ENCODE measurements around the gene GNAL.

GNAL gene

GRCh38 chr18:11857177-11857887 lies 168.3 kb downstream of the GNAL start:
- peak; percentile 94 for DNase-seq

- DNase-seq = no peak
Measured at GRCh38 chr18:11859282-11859830, 170.3 kb downstream of the GNAL start.

DNA sequence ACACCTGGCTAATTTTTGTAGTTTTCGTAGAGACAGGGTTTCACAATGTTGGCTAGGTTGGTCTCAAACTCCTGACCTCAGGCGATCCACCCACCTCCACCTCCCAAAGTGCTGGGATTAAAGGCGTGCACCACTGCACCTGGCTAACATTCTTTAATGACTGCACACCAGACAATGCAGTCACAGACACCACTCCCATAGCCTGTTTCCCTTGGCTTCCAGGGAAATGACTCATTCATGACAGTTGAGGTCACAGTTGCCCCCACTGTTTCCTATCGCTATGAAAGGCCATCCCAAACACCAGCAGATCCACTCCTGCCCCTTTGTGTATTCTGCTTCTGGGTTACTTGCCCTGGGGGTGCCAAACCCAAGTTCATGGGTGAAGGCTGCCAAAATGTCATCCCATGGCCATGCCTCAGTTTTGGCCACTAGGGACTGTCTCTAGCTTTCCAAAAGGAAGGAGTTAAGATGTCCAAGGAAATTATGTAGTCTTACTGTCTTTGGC lies 170.9 kb downstream of the GNAL start:
- DNase-seq = peak; percentile 34

GRCh38 chr18:11860594-11861450 lies 171.8 kb downstream of the GNAL start:
- DNase-seq = no peak

DNA sequence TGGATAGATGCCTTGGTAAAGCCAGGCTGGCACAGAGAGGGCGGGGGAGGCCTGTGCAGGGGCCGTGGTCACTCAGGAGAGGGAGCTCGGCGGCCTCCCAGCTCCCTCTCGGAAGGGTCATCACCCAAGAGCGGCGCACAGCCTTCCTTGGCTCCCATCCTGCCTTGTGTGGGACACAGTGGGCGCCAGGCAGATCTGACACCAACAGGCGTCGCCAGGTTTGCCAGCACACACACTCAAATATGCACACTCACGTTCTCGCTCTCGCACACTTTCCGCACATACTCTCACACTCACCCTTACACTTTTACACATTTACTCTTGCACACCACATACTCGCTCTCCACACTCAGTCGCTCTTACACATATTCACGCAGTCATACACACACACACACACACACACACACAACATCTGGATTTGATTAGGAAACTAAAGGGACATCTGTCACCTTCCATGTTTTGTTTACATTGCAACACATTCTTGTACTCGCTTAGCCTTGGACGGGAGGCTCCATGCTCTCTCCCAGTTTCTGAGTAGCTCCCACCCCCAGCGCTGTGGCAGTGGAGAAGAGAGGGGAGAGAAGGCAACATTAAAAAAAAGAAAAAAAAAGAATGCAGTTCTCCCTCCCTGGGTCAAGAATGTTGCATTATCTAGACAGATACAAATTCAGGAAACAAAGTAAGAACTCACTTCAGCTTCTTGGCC lies 172.7 kb downstream of the GNAL start:
- DNase-seq = no peak

GRCh38 chr18:11862468-11863137 lies 173.5 kb downstream of the GNAL start:
- DNase-seq = no peak

DNA sequence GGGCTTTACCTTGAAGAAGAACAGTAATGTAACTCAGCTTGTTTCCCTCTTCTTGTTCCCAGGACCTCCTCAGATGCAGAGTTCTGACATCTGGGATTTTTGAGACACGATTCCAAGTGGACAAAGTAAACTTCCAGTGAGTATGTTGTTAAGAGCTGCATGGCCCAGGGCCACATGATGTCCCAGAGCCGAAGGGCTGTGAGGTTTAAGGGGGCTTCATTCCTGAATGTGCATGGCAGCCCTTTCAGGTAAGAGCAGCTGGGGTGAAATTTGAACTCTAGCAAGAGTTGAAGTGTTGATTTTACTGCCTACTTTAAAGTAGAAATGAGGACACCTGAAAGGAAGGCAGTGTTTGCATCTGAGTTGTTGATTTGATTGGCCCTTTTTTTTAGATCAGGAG lies 175.4 kb downstream of the GNAL start:
- no peak for DNase-seq

- no peak for DNase-seq
Measured at GRCh38 chr18:11865071-11865470, 176.0 kb downstream of the GNAL start.

DNA sequence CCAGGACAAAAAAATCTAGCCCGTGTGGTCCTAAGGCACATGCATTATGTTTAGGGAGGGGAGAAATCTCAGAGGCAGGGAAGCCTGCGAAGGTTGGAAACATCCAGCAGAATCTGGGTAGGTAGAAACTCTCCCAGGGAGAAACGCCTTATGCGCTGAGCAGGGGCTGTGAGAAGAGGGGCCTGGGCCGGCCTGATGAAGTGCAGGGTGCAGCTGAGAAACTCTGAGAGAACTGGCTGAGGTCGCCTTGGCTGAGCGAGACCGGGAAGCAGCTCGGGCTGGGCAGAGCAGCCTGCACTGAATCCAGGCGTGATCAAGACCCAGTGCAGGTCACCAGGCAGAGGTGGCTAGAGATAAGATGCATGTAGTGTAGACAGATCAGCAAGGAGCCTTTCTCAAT lies 177.3 kb downstream of the GNAL start:
- no peak for DNase-seq

DNA sequence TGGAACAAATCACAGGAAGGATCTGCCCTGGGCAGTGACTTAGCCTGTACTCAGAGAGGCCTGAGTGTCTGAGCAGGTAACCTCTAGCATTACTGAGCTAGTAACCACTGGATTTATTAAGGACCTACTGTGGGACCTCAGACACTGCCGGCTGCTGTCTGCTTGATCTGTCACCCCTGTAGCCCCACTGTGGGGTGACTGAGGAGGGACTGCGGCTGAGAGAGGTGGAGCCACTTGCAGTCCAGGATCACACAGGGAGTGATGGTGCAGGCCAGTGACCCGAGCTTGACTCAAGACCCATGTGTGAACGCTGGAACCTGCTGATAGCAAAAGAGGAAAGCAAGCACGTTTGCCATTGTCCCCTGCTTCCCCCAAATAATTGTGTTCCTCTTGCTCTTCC lies 177.7 kb downstream of the GNAL start:
- no peak for DNase-seq

DNA sequence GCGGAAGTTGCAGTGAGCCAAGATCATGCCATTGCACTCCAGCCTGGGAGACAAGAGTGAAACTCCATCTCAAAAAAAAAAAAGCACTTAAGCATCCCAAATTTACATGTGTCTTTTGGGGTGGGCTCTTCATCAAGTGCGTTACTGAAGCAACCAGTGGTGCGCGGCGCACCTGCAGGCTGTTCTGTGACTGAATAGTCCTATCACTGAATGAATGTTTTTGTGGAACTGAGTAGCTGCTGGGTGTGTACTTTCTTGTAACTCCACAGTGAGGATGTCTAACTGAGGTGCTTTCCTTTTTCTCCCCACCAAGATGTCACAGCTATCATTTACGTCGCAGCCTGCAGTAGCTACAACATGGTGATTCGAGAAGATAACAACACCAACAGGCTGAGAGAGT lies 179.2 kb downstream of the GNAL start:
- no peak for DNase-seq

GRCh38 chr18:11871501-11871900 lies 182.4 kb downstream of the GNAL start:
- DNase-seq = no peak

- peak; percentile 22 for DNase-seq
Measured at GRCh38 chr18:11872479-11873136, 183.5 kb downstream of the GNAL start.

DNA sequence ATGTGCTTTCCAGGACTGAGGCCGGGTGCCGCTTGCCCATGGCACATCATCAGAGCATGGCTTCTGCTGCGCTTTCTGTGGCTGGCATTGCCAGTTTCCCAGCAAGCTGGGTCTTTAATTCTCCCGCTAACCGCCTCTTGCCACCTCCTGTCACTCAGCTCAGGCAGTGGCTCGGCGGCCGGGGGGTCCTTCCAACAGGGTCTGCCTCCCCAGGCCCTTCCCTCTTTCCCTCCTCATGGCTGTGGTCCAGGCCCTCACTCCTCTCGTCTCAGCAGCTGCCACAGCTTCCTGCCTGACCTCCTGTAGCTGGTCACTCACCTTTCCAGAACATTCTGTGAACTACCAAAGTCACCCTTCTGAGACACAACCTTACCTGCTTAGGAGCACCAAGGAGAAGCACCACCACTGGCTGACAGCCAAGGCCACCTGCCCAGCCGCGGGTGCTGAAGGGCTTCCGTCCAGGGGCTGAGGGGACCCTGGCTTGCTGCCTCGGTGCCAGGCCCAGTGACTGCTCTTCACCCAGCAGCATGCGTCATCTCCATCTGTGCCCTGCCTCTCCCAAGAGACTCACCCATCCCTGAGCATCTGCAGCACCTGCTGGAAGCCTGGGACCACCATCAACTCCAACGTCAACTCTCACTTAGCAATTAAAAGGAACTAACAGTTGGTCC lies 184.7 kb downstream of the GNAL start:
- no peak for DNase-seq

GRCh38 chr18:11874676-11875075 lies 185.6 kb downstream of the GNAL start:
- DNase-seq = no peak

DNA sequence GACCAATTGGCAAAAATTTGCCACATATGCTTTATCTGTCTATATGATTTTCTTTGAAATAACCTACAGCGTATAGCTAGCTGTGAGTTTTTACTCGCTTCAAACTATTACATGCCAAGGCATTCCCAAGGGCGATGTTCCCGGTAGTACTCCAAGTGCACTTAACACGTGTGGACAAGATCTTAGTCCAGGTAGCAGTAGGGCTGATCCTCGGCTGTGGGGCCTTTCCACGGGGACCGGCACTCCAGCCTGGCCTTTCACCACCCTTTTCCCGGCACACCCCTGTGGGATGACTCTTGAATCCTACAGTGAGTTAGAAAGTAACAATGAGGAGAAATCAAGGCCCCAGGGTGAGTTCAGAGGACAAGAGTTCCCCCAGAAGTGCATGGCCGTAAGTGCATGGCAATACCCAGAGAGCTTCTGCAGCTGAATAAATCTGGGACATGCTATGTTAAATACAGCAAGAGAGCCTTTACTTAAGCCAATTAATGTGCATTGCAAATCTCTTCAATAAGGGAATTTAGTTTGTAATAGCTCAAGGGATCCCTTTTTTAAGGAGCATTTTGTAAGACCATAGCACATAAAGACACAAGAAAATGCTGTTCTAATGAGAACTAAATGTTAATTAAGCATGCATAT lies 188.6 kb downstream of the GNAL start:
- DNase-seq = no peak

DNA sequence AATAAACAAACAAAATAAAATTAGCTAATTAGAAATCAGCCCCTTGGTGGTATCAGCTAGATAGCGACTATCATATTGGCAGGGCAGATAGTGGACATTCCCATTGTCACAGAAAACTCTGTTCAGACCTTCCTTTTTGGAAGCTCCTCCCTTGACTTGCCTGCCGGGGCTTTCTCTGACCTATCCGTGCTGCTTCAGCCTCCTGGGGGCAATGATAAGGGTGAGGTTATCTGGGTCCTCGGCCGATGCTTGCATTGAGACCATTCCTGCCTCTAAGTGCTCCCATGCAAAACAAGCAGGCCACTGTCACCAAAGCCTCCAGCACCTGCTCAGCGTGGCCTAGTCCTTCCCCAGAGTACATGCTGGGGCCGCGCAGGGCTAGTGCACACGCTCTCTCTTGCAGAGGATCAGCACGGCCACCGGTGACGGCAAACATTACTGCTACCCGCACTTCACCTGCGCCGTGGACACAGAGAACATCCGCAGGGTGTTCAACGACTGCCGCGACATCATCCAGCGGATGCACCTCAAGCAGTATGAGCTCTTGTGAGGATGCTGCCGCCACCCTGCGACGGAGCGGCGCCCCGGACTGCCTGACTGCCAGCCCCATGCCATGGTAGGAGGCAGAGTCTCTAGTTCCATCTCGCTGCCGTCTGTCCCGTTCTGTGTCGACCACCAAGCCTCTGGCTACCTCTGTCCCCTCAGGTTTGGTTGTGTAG lies 191.7 kb downstream of the GNAL start:
- DNase-seq = no peak

DNA sequence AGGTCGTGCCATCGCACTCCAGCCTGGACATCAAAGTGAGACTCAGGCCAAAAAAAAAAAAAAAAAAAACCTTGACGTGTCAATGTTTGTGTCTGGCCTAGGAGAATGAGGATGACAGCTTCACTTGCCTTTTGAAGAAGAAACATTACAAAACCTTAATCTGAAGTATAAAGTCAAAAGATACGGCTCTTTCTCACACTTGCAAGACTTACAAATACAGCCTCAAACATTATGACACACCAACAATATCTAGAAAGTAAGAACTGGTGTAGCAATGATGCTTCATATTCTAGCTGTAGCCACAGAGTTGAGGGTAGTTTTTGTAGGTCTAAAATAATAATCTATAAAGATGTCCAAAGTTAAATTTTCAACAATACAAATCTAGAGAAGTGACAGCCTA lies 193.6 kb downstream of the GNAL start:
- DNase-seq = peak; percentile 44

- DNase-seq = peak; percentile 91
Measured at GRCh38 chr18:11883153-11883552, 194.1 kb downstream of the GNAL start.

DNA sequence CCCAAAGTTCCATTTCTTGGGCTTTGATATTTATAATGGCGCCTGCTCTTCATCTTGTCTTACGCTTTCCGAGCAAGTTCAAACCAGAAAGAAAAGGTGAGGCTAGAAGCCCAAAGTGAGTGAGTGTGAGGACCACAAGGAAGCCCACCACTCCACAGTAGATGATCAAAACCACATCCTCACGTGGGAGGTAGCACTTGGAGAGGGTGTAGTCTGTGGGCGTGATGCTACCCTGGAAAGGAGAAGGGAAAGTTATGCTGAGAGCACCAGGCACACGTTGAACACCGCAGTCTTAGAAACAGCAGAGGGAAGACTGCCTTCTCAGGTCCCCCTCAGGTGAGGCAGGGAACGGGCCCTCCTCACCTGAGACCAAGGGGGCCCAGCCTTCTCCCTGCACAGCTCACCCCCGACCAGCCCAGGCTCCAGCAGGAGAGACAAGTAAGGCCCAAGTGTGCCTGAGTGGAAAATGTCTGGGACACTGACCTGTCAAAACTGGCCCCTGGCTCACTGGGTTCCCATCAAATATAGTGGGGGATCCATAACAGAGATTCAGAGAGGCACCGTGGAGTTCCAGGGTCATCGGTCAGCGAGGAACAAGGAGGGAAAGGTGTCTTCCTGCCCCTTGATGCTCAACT lies 195.4 kb downstream of the GNAL start:
- no peak for DNase-seq
